IPS DF 4.7 (cell line): ENCODE data around the gene LTBR.
"Not testable (repeated sequence)": the region's sequence is repeated elsewhere in the genome, so short reads cannot be mapped to it uniquely, and the experiment has no call there.

Experiments
- DNase-seq: peaks from one replicate; pipeline ENCODE4 v3.0.0-alpha.2; 2013; ENCODE audit warnings: low spot score; ENCODE audit errors: extremely low read depth

Gene LTBR

GRCh38 chr12:6383572-6384498, at the start of gene LTBR:
LTBR (plus strand) TSS chr12:6384162; CDS start chr12:6384359, 197 bp downstream.
- no peak for DNase-seq

DNA sequence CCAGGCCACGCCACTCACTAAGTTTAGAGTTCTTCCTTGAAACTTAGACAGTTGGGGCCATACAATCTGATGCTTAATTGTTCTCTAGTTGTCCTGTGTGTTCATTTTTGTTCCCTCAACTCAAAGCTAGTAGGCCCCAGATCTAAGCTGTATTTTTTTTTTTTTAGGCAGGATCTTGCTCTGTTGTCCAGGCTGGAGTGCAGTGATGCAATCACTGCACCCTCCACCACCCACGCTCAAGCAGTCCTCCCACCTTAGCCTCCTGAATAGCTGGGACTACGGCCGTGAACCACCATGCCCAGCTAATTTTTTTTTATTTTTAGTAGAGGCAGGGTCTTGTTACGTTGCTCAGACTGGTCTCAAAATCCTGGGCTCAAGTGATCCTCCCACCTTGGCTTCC, 49.6 kb upstream of the LTBR start:
- DNase-seq: no peak

- no peak for DNase-seq
Measured at GRCh38 chr12:6334940-6335450, 49.0 kb upstream of the LTBR start.

- no peak for DNase-seq
Measured at GRCh38 chr12:6335451-6336078, 48.4 kb upstream of the LTBR start.

DNA sequence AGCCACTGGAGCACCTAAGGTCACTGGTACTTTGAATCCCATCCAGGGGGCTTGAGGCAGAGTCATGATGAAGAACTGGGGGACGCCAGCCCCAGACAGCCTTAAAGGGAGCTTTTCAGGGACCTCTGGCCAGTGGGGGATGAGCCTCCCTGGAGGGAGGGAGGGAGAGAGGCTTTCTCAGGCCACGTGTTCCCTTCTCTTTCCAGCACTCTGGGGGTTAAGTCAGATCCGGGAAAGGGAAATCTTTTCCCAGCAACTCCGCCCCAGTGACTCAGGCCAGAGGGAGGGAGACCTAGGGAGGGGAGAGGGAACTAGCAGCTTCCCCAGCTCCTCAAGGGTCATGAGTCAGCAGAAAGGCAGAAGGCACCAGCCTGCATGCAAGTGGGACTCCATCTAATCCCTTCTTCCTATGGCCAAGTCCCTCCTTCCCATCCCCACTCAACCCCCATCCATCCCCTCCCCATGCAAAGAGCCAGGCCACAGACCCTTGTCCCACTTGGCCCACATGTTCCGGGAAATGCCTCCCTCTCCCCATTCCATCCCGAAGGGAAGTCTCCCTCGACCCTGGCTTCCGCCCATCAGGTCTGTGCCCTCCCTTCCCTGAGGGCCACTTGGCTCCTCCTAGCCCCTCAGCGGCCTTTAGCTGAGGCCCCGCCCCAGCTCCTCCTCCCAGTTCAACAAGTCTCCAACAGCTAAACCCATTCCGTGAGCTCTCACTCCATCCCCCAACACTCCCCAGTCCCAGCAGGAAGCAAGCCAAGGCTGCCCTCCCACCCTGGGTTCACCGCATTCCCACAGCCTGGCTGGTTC, 47.7 kb upstream of the LTBR start:
- DNase-seq: peak; percentile 96

- DNase-seq: no peak
Measured at GRCh38 chr12:6336889-6337853, 46.8 kb upstream of the LTBR start.

GRCh38 chr12:6337958-6338433, 46.0 kb upstream of the LTBR start:
- no peak for DNase-seq

DNA sequence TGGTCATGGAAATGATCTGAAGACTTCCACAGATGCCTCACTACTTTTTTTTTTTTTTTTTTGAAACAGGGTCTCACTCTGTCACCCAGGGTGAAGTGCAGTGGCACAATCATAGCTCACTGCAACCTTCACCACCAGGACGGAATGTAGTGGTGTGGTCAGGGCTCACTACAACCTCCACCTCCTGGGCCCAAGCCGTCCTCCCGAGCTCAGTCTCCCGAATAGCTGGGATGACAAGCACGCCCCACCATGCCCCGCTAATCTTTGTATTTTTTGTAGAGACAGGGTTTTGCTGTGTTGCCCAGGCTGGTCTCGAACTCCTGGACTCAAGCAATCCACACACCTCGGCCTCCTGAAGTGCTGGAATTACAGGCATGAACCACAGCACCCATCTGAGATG, 45.4 kb upstream of the LTBR start:
- not testable (repeated sequence) for DNase-seq

DNA sequence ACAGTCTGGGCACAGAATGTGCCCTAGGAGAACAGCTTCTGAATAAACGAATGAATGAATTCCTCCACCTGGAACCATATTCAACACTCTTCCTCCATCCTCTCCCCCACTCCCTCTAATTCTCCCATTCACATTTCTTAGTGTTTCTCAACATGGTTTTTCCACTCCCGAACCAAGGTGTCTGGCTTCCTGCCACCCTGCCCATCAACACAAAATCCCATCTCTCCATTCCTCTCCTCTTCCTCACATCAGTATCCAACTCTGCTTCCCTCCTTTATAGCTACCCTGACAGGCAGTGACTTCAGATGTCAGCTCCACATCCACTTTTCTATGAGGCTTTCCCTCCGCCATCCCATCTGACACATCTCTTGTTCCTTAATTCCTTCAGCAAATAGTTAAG, 45.0 kb upstream of the LTBR start:
- DNase-seq: no peak

DNA sequence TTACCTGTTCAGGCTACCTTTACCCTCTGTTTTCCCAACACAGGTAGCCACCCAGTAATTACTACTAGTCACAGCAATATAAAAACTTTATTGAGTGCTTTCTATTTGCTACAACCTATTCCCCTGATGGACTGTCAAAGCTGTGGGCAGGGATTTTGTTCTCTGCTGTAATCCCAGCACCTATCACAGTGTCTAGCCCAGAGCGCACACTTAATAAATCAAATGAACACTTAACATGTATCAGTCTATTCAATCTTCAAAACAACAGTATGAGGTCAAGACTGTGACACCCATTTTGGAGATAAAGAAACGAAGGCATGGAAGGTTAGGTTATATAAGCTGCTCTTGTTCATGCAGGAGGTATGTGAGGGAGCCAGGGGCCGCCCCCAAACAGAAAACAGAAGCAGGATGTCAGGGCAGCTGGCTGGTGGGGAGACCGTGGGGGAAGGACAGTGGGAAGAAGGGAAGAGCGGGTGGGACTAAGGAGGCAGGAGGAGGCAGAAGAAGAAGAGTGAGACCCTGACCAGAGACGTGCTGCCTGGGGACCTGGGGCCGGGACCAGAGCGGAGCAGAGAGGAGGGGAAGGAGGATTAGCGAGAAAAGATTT, 43.8 kb upstream of the LTBR start:
- DNase-seq: no peak

- DNase-seq: no peak
Measured at GRCh38 chr12:6340745-6341416, 43.1 kb upstream of the LTBR start.

GRCh38 chr12:6341417-6342139, 42.4 kb upstream of the LTBR start, which contains the start of gene TNFRSF1A:
TNFRSF1A (minus strand) TSS chr12:6342076; CDS start chr12:6341814, 262 bp downstream.
- no peak for DNase-seq

GRCh38 chr12:6342140-6342889, 41.6 kb upstream of the LTBR start:
- no peak for DNase-seq

DNA sequence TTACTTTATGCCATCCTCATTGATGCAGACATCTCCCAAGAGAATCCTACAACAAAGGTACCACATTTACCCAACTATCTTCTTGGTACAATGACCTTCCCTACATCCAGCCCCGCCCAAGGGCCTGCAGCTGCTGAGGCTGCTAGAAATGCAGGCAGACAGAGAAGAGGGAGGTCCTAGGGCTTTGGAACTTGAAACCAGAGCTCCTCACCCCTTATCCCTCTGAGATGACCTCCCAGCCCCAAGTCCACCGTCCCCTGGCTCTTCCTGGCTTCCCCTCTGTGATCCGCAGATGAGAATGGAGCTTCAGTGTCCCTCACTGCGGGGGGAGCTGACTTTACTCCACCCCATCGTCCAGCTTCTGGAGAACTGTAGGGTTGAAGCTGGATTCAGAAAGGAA, 40.4 kb upstream of the LTBR start:
- DNase-seq: no peak

- DNase-seq: not testable (repeated sequence)
Measured at GRCh38 chr12:6344101-6344660, 39.8 kb upstream of the LTBR start.

- no peak for DNase-seq
Measured at GRCh38 chr12:6345319-6346091, 38.5 kb upstream of the LTBR start.
